LNCAP (cell line): ENCODE measurements around the gene USP9X.

Source experiments
- CTCF ChIP-seq: fragments of 450-650 bp; IDR thresholded peaks from 2 replicates; pipeline ENCODE4 v1.5.1; 2017; ENCODE audit warnings: mild to moderate bottlenecking

The USP9X gene

GRCh38 chrX:41076742-41077141 lies 8.5 kb upstream of the USP9X start:
- no peak for TF ChIP-seq CTCF

- no peak for TF ChIP-seq CTCF
These were observed 3.4 kb upstream of the USP9X start for GRCh38 chrX:41081821-41082220.

GRCh38 chrX:41082783-41083182 lies 2.5 kb upstream of the USP9X start:
- no peak for TF ChIP-seq CTCF

- no peak for TF ChIP-seq CTCF
These were observed 977 bp upstream of the USP9X start for GRCh38 chrX:41084044-41084892.

- no peak for TF ChIP-seq CTCF
These were observed 250 bp downstream of the USP9X start for GRCh38 chrX:41085512-41085877.

GRCh38 chrX:41085878-41086626 lies 807 bp downstream of the USP9X start:
- TF ChIP-seq CTCF, result no peak

- no peak for TF ChIP-seq CTCF
These were observed 1.3 kb downstream of the USP9X start for GRCh38 chrX:41086627-41086932.
